Islet precursor cell (in vitro differentiated cells): ENCODE data around the gene PSMG3.

Experiments used
- DNase-seq: peaks from one replicate; pipeline ENCODE4 v3.0.0-alpha.2; 2018

Gene PSMG3

GRCh38 chr7:1542841-1543747 is 26.7 kb downstream of the PSMG3 start:
- peak; percentile 53 for DNase-seq

DNA sequence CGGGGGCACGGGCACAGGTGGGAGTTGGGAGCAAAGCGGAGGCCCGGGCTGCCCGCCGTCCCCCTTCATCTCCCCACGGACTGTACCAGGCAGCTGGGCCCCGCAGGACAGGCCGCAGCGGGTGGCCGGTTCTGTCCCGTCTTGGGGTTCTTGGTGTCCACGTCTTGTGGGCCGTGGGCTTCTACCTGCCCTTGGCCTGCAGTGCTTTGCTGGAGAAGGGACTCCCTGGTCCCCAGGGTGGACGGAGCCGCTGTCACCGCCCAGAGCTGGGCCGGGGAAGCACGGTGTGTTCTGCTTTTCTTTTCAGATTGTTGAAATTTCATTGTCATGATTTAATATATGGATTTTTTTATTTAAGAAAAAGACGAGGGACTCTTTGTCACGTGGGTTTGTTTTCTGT is 27.5 kb downstream of the PSMG3 start:
- peak; percentile 50 for DNase-seq

- no peak for DNase-seq
These were observed 28.2 kb downstream of the PSMG3 start for GRCh38 chr7:1541431-1542162.

- DNase-seq = peak; percentile 49
These were observed 29.0 kb downstream of the PSMG3 start for GRCh38 chr7:1540776-1541271.

GRCh38 chr7:1539882-1540775 is 29.7 kb downstream of the PSMG3 start:
- peak; percentile 47 for DNase-seq

DNA sequence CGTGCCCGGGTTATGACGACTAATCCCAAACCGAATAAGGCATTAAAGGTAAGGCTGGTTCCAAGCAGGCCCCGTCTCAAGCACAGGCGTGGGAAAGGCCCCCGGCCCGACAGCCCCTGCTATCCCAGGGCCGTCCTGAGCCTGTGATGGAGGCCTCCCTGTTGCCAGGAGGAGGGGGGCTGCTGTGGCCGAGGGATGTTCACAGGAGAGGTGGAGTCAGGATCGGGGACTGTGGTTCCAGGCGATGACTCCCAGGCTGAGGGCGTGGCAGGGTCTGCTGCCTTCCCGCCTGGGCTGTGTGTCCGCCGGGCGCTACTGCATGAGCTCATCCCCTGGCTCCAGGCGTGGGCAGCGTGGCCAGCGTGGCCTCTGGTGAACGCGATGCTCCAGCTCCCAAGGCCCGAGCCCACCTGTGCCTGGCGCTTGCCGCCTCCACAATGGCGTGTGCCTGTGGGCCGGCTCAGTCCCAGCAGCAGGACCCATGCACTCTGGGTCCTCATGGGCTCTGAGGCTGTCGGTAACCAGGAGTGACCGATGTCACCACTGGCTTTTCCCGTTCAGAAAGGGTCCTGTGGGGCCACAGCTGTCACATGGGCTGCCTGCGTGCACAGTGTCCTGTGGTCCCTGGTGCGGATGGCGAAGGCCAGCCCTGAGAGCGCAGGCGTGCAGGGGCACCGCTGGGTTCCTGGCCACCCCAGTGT is 30.5 kb downstream of the PSMG3 start:
- DNase-seq = peak; percentile 69

- no peak for DNase-seq
These were observed 31.2 kb downstream of the PSMG3 start for GRCh38 chr7:1538544-1539180.

DNA sequence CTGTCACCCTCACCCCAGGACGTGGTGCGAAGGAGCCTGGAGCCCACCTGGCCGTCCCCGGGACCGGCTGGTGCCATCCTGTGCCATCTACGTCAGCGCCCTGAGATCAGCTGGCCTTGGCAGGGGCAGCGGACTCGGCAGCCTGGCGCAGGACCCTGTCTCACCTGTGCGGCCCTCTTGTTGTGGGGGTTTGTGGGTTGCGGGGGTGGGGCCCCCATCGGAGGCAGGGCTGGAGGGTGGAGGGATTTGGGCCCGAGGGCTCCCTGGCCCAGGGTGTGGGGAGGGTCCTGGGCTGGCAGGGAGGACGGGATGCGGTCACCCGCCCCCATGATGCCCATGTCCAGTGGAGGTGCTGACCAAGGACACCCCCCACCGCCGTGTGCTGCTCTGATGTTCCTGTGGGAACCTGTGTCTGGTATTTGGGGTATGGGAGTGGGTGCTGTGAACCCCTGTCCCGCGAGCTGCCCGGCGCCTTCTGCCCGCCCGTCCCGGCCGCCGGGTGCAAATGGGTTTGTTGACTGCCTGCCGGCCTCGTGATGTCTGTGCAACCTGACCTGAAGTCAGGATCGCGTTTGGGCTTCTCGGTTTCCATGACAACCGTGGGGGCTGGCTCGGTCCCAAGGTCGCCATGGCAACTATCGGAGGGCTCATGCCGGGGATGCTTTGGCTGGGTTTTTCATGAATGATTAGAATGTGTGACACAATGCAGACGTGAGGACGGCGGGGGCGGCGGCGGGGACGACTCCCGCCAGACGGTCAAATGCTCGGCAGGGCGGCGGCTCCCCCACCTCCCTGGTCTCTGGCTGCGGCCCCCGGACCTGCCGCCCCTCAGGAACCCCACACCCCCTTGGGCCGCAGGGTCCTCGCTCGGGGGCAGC is 32.1 kb downstream of the PSMG3 start:
- peak; percentile 66 for DNase-seq

DNA sequence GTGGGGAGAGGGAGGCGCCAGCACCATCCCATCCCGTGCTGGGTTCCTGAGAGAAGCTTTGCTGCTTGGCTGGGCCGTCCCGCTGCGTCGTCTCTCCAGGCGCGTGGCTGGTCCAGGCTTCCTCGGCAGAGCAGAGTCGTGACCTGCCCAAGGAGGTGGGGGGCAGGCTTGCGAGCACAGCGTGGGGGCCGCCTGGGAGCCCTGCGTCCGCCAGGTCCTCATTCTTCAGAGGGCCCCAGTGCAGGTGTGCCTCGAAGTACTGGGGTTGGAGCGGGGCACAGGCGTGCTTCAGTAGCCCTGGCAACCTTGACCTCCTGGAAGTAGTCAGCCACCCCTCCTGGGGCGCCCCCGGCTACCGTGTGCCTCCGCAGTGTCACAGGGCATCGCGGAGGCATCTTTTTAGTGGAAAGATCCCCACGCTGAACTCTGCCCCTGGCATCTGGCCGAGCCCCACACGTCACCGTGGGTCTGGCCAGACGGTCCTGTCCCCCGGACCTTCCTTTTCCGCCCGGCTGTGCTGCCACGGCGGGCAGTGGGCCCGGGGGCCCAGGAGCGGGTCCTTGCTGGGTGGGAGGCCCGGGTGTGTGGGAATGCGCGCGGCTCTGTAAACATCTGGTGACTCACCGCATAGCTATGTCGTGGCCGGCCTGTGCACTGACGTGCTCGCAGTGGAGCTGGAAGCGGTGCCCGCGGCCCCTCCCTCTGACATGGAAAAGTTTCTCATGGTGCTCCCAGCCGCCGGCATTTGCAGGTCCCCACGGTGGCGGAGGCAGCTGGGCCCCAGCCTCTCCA is 32.9 kb downstream of the PSMG3 start:
- DNase-seq = peak; percentile 99

GRCh38 chr7:1536455-1536742 is 33.4 kb downstream of the PSMG3 start:
- no peak for DNase-seq

DNA sequence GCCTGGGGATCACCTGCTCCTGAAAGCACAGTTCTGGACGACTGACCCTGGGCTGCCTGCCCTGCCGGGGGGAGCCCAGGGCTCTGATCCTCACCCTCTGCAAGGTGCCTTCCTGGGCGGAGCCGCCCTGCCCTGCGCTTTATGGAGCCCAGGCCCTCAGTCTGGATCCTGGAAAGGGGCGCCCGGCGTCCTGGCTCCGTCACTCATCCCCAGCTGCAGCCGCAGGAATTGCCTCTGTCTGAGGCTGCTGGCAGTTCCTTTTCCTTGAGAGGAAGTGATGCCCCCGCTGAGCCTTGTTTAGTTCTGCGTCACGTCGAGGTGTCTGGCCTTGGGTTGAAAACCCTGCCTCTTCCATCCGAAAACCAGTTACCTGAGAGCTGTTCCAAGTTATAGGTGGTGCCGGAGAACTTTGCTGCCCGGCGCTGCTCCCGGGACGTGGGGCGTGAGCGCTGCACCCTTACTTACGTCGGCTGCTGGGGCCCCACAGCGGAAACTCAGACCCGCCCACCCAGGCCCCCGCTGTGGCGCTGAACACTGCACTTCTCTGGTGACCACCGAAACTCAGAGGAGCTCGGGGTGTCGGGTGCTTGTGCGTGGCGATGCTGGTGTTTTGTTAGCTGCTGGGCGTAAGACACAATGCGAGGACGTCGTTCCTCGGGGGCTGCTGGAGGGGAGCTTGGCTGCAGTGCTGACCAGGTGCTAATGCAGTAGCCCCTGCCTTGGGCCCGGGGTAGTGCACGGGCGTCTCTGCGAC is 34.0 kb downstream of the PSMG3 start:
- DNase-seq = peak; percentile 55

- no peak for DNase-seq
These were observed 34.8 kb downstream of the PSMG3 start for GRCh38 chr7:1535100-1535458.

GRCh38 chr7:1534330-1535099 is 35.3 kb downstream of the PSMG3 start:
- DNase-seq = peak; percentile 60

- peak; percentile 96 for DNase-seq
These were observed 36.1 kb downstream of the PSMG3 start for GRCh38 chr7:1533547-1534329.

DNA sequence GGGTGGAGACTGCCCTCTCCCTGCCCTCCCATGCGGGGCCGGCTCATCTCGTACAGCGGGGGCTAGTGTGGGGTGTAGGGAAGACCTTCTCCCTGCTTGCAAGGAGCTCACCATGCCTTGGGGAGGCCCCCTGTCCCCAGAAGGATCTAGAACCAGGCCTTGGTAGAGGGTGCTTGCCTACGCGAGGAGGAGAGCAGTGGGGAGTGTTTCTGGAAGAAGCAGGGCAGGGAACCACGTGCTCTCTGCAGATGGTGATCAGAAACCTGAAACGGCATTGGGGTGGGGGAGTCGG is 36.6 kb downstream of the PSMG3 start:
- no peak for DNase-seq

DNA sequence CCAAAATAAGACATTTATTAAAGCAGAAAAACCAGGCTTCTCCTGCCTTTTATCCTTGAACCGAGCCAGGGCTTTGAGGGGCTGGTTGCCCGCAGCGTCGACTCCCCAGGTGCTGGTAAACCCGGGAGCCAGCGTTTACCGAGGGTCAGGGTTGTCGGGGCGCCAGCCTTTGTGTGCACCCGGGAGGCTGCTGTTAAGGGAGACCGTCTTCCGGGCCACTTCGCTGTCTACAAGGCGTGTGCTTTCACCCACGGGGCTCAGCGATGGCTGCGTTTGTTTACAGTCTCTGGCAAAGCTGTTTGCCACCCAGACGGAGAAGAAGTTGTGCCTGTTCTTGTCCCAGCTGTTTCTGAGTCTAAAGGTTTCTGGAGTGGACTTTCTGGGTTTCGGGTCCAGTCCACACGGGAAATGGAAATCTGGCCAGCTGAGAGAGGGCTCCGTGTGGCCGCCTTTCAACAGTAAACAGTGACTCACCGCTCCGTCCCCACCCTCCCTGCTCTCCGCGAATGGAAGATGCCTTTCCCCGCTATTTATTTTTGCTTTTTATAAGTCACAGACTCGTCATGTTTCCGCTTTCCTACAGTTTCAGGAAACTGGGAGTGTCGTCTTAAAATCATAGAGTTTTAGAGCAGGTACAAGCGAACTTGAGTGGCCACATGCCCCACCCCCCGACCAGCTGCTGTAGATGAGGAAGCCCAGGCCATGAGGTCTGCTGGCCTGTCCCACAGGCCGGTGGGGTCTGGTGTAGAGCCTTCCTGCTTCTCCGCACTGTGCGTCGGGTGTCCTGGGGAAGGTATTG is 37.2 kb downstream of the PSMG3 start:
- peak; percentile 82 for DNase-seq

DNA sequence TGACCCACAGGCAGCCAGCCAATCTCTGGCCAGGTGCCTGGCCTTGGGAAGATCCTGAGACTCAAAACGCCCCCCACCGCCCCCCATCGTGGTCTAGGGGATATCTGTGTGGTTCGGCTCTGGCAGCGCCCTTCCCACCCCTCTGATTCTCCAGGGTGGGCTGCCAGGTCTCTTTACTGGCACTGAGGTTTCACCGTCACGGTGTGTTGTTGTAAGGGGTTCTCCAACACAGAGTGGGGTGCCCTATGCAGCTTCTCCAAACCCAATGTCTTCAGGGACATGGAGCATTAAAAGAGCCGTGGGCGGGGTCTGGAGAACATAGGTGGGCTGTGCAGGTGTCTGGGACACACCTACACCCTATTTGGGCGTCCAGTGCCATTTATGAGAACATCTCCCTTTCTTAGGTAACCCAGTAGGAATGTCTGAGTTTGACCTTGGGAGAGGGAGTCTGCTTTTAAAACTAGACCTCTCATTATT is 37.8 kb downstream of the PSMG3 start:
- peak; percentile 54 for DNase-seq
